ENCODE data around the gene SOBP. TPM values are rescaled to one million over a fixed set of nuclear protein-coding genes. Genes with fewer than 3 reads are reported as not detected.
A peak's percentile ranks its signal among the peaks of the same experiment; 100 is the strongest.

Gene SOBP
- polyA plus RNA-seq, 2 of the 4 experiments (the other 2 are of a cell fraction), result 0.18 to 0.53 TPM

- WGBS (ENCODE audit: missing lambda C conversion rate), result 80% methylated on average over 1 of the region's 1 CpG
- Histone ChIP-seq H3K27ac (no peak overlapping the region), H3K4me1 (no peaks in the 10 kb centered on the region), H3K9me3 (no peaks in the 10 kb centered on the region), H3K4me2 (no peak overlapping the region), H3K4me3 (no peak overlapping the region)
- CTCF ChIA-PET, result interaction anchor here (2.0 to 4.5 kb wide), 3 partner anchors 8 to 171 kb away, joined by 16 to 29 read pairs (median 21); no protein-coding TSS in a partner anchor
- POLR2A ChIA-PET, result no interaction called here
- TF ChIP-seq MAFK (IDR thresholded peaks at IDR 0.05; ENCODE audit: partially characterized antibody) (peak; percentile 37), CHD2 (IDR thresholded peaks at IDR 0.05; ENCODE audit: low read length, partially characterized antibody) (no peak)
- ATAC-seq (no peak), FAIRE-seq (no peak), DNase-seq (ENCODE audit: low read depth in 1 of 2, low spot score in 1 of 2) (no peak)
These were observed 187.5 kb downstream of the SOBP start for GRCh38 chr6:107677399-107677798.

DNA sequence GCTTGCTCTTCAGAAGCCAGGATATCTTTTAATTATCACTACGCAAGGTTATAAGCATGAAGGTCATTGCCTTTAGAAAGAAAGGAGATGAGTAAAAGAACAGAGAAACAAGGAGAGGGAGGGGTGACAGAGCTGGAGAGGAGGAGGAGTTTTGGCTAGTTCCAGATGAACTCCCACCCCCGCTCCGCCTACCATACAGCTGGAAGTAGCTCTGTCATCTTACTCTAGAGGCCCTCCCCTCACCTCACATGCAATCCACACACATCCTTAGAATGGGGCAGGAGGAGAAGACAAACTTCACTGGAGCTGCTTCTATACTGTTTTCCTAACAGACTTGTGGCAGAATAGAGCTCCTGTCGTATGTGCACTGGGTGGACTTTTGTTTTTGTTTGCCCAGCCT is 189.5 kb downstream of the SOBP start:
- no peak overlapping the region for H3K27ac ChIP-seq
- H3K4me3 ChIP-seq, result no peak overlapping the region
- no peak for ATAC-seq
- CTCF ChIA-PET, result interaction anchor here (1.4 kb wide), 1 partner anchor 168 kb away, joined by 7 read pairs; no protein-coding TSS in a partner anchor
- no peak for FAIRE-seq
- H3K4me1 ChIP-seq, result no peaks in the 10 kb centered on the region
- no peak for DNase-seq (ENCODE audit: low read depth in 1 of 2, low spot score in 1 of 2)
- H3K4me2 ChIP-seq, result no peak overlapping the region
- TF ChIP-seq TP53 (CRISPR knock-in tag; IDR thresholded peaks at IDR 0.05) (no peak), SMC3 (IDR thresholded peaks at IDR 0.05) (no peak), HOXA7 (CRISPR knock-in tag; IDR thresholded peaks at IDR 0.05) (no peak), RARB (CRISPR knock-in tag; IDR thresholded peaks at IDR 0.05) (no peak), HOXB13 (CRISPR knock-in tag; IDR thresholded peaks at IDR 0.05; ENCODE audit: low read depth) (no peak), SREBF2 (IDR thresholded peaks at IDR 0.05) (no peak), MYC (IDR thresholded peaks at IDR 0.05; ENCODE audit: borderline replicate concordance, low read length) (no peak), E2F6 (IDR thresholded peaks at IDR 0.05; ENCODE audit: borderline replicate concordance, low read depth) (no peak), EP300 (IDR thresholded peaks at IDR 0.05) (no peak), RNF2 (IDR thresholded peaks at IDR 0.05; ENCODE audit: borderline replicate concordance, low read depth) (no peak), RCOR1 (IDR thresholded peaks at IDR 0.05; ENCODE audit: low read depth, low read length) (no peak), NR3C1 (IDR thresholded peaks at IDR 0.05) (no peak), EHF (CRISPR knock-in tag; IDR thresholded peaks at IDR 0.05) (no peak), ZC3H11A (IDR thresholded peaks at IDR 0.05) (no peak), HOXB5 (CRISPR knock-in tag; IDR thresholded peaks at IDR 0.05) (no peak), CBX2 (IDR thresholded peaks at IDR 0.05; ENCODE audit: borderline replicate concordance, low read depth) (no peak)
- TF ChIP-seq, protein P1, sequence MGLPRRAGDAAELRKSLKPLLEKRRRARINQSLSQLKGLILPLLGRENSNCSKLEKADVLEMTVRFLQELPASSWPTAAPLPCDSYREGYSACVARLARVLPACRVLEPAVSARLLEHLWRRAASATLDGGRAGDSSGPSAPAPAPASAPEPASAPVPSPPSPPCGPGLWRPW (IDR thresholded peaks at IDR 0.05), result no peak
- POLR2A ChIA-PET, result no interaction called here
- 59% methylated on average over 4 of the region's 4 CpGs for WGBS (ENCODE audit: missing lambda C conversion rate)
- no peaks in the 10 kb centered on the region for H3K9me3 ChIP-seq

- H3K4me3 ChIP-seq, result no peak overlapping the region
- POLR2A ChIA-PET, result no interaction called here
- FAIRE-seq, result no peak
- WGBS (ENCODE audit: missing lambda C conversion rate), result 72% methylated on average over 3 of the region's 3 CpGs
- no peak for DNase-seq (ENCODE audit: low read depth in 1 of 2, low spot score in 1 of 2)
- no peak for ATAC-seq
- CTCF ChIA-PET, result no interaction called here
- TF ChIP-seq, protein P1 (IDR thresholded peaks at IDR 0.05), result no peak
- TF ChIP-seq CBX8 (IDR thresholded peaks at IDR 0.05), result no peak
- no peak for TF ChIP-seq TP53 (CRISPR knock-in tag; IDR thresholded peaks at IDR 0.05)
- no peak for TF ChIP-seq ZSCAN20 (CRISPR knock-in tag; IDR thresholded peaks at IDR 0.05)
- TF ChIP-seq, protein P2, sequence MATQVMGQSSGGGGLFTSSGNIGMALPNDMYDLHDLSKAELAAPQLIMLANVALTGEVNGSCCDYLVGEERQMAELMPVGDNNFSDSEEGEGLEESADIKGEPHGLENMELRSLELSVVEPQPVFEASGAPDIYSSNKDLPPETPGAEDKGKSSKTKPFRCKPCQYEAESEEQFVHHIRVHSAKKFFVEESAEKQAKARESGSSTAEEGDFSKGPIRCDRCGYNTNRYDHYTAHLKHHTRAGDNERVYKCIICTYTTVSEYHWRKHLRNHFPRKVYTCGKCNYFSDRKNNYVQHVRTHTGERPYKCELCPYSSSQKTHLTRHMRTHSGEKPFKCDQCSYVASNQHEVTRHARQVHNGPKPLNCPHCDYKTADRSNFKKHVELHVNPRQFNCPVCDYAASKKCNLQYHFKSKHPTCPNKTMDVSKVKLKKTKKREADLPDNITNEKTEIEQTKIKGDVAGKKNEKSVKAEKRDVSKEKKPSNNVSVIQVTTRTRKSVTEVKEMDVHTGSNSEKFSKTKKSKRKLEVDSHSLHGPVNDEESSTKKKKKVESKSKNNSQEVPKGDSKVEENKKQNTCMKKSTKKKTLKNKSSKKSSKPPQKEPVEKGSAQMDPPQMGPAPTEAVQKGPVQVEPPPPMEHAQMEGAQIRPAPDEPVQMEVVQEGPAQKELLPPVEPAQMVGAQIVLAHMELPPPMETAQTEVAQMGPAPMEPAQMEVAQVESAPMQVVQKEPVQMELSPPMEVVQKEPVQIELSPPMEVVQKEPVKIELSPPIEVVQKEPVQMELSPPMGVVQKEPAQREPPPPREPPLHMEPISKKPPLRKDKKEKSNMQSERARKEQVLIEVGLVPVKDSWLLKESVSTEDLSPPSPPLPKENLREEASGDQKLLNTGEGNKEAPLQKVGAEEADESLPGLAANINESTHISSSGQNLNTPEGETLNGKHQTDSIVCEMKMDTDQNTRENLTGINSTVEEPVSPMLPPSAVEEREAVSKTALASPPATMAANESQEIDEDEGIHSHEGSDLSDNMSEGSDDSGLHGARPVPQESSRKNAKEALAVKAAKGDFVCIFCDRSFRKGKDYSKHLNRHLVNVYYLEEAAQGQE (IDR thresholded peaks at IDR 0.05), result no peak
- TF ChIP-seq RNF2 (IDR thresholded peaks at IDR 0.05; ENCODE audit: borderline replicate concordance, low read depth), result no peak
- TF ChIP-seq NPAS2 (CRISPR knock-in tag; IDR thresholded peaks at IDR 0.05; ENCODE audit: borderline replicate concordance), result no peak
- TF ChIP-seq, protein P3, sequence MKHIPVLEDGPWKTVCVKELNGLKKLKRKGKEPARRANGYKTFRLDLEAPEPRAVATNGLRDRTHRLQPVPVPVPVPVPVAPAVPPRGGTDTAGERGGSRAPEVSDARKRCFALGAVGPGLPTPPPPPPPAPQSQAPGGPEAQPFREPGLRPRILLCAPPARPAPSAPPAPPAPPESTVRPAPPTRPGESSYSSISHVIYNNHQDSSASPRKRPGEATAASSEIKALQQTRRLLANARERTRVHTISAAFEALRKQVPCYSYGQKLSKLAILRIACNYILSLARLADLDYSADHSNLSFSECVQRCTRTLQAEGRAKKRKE (CRISPR knock-in tag; IDR thresholded peaks at IDR 0.05; ENCODE audit: low read depth), result no peak
- TF ChIP-seq E2F6 (IDR thresholded peaks at IDR 0.05; ENCODE audit: borderline replicate concordance, low read depth), result no peak
- H3K4me2 ChIP-seq, result no peak overlapping the region
- no peaks in the 10 kb centered on the region for H3K9me3 ChIP-seq
- H3K27ac ChIP-seq, result no peak overlapping the region
- no peaks in the 10 kb centered on the region for H3K4me1 ChIP-seq
These were observed 192.8 kb downstream of the SOBP start for GRCh38 chr6:107682721-107683120.

All from A549 (cell line).